SU-DHL-6 (cell line): ENCODE data around the gene TBC1D16.
"Not testable (repeated sequence)": the region's sequence is repeated elsewhere in the genome, so short reads cannot be mapped to it uniquely, and the experiment has no call there.

Experiments used
- H2AFZ ChIP-seq: fragments of 200-600 bp; sonication (generic); 2 replicates; pipeline ENCODE4 v1.6.1; 2014; ENCODE audit warnings: low read depth, mild to moderate bottlenecking, moderate library complexity, mixed read lengths, antibody characterized with exemption, low read length; ENCODE audit not compliant: severe bottlenecking
- H3F3A ChIP-seq: fragments of 200-600 bp; shearing (Covaris generic); 2 replicates; pipeline ENCODE4 v1.6.0; 2016; ENCODE audit warnings: antibody characterized with exemption, mild to moderate bottlenecking; ENCODE audit not compliant: insufficient read depth
- H3K27ac ChIP-seq: fragments of 200-600 bp; sonication (generic); 2 replicates; pipeline ENCODE4 v1.5.1; 2016; ENCODE audit warnings: low read depth, mild to moderate bottlenecking, low read length, moderate library complexity, mixed read lengths
- H3K27me3 ChIP-seq: fragments of 200-600 bp; sonication (generic), shearing (Covaris generic); 2 replicates; pipeline ENCODE4 v1.6.0; 2014; ENCODE audit warnings: mild to moderate bottlenecking, low read length
- H3K36me3 ChIP-seq: fragments of 200-600 bp; sonication (generic); 2 replicates; pipeline ENCODE4 v1.6.1; 2014; ENCODE audit warnings: mild to moderate bottlenecking, low read length, mixed read lengths
- H3K4me2 ChIP-seq: fragments of 300-600, 200-600 bp; shearing (Covaris generic), sonication (generic); 2 replicates; pipeline ENCODE4 v1.6.0; 2014; ENCODE audit warnings: low read length, low read depth, mild to moderate bottlenecking; ENCODE audit not compliant: poor library complexity, severe bottlenecking
- H3K4me3 ChIP-seq: fragments of 200-600 bp; sonication (generic); 2 replicates; pipeline ENCODE4 v1.5.1; 2014; ENCODE audit warnings: antibody characterized with exemption, low read length, mild to moderate bottlenecking, mixed read lengths; ENCODE audit not compliant: insufficient read depth, poor library complexity, severe bottlenecking
- H3K79me2 ChIP-seq: fragments of 200-600 bp; sonication (generic); 2 replicates; pipeline ENCODE4 v1.6.1; 2014; ENCODE audit warnings: mild to moderate bottlenecking, low read length, moderate library complexity; ENCODE audit not compliant: insufficient read depth
- H3K9ac ChIP-seq: fragments of 200-600 bp; sonication (generic); 2 replicates; pipeline ENCODE4 v1.7.0; 2014; ENCODE audit warnings: mild to moderate bottlenecking, low read length
- H3K9me2 ChIP-seq: fragments of 200-600 bp; sonication (generic); replicated peaks from 2 replicates; pipeline ENCODE4 v1.6.1; 2014; ENCODE audit warnings: low read length; ENCODE audit not compliant: insufficient read depth
- H3K9me3 ChIP-seq: fragments of 200-600 bp; sonication (generic); 2 replicates; pipeline ENCODE4 v1.6.1; 2014; ENCODE audit warnings: low read length, mixed read lengths; ENCODE audit not compliant: insufficient read depth
- H4K20me1 ChIP-seq: fragments of 200-600 bp; sonication (generic); 2 replicates; pipeline ENCODE4 v1.6.1; 2014; ENCODE audit warnings: low read depth, mild to moderate bottlenecking, antibody characterized with exemption, low read length, moderate library complexity, mixed read lengths
- EZH2phosphoT487 ChIP-seq: fragments of 200-600 bp; sonication (generic), shearing (Covaris generic); conservative IDR thresholded peaks from 2 replicates; pipeline ENCODE4 v1.6.1; 2018; ENCODE audit warnings: mild to moderate bottlenecking, antibody characterized with exemption, low read length, moderate library complexity, mixed read lengths
- TF ChIP-seq, protein P1 (sequence below): fragments of 200-600 bp; sonication (generic); IDR thresholded peaks from one replicate; pipeline ENCODE4 v1.5.1; 2017; ENCODE audit warnings: antibody characterized with exemption, mild to moderate bottlenecking, low read length, moderate library complexity; ENCODE audit not compliant: insufficient read depth, poor library complexity, severe bottlenecking

The TBC1D16 gene

GRCh38 chr17:79995696-79996095 lies 40.0 kb downstream of the TBC1D16 start:
- TF ChIP-seq, protein P1, sequence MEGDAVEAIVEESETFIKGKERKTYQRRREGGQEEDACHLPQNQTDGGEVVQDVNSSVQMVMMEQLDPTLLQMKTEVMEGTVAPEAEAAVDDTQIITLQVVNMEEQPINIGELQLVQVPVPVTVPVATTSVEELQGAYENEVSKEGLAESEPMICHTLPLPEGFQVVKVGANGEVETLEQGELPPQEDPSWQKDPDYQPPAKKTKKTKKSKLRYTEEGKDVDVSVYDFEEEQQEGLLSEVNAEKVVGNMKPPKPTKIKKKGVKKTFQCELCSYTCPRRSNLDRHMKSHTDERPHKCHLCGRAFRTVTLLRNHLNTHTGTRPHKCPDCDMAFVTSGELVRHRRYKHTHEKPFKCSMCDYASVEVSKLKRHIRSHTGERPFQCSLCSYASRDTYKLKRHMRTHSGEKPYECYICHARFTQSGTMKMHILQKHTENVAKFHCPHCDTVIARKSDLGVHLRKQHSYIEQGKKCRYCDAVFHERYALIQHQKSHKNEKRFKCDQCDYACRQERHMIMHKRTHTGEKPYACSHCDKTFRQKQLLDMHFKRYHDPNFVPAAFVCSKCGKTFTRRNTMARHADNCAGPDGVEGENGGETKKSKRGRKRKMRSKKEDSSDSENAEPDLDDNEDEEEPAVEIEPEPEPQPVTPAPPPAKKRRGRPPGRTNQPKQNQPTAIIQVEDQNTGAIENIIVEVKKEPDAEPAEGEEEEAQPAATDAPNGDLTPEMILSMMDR: no peak
- no peak for TF ChIP-seq EZH2phosphoT487
- Histone ChIP-seq H3K79me2 (no peaks in the 10 kb centered on the region), H3K36me3 (no peaks in the 10 kb centered on the region), H3K9me3 (no peaks in the 10 kb centered on the region), H3K4me3 (no peak overlapping the region), H3K27ac (no peak overlapping the region), H3K27me3 (no peaks in the 10 kb centered on the region), H3K4me2 (no peak overlapping the region), H4K20me1 (no peaks in the 10 kb centered on the region), H3K9ac (no peak overlapping the region), H3K9me2 (no peaks in the 10 kb centered on the region), H3F3A (no peaks in the 10 kb centered on the region), H2AFZ (no peak overlapping the region)

- Histone ChIP-seq H3F3A (no peaks in the 10 kb centered on the region), H3K9me3 (no peaks in the 10 kb centered on the region), H3K27ac (no peak overlapping the region), H3K4me2 (no peak overlapping the region), H3K9me2 (no peaks in the 10 kb centered on the region), H2AFZ (no peak overlapping the region), H3K4me3 (no peak overlapping the region), H4K20me1 (no peaks in the 10 kb centered on the region), H3K36me3 (no peaks in the 10 kb centered on the region), H3K27me3 (no peaks in the 10 kb centered on the region), H3K9ac (no peak overlapping the region), H3K79me2 (no peaks in the 10 kb centered on the region)
- TF ChIP-seq EZH2phosphoT487: no peak
- TF ChIP-seq, protein P1: no peak
These were observed 41.1 kb downstream of the TBC1D16 start for GRCh38 chr17:79994602-79995001.

DNA sequence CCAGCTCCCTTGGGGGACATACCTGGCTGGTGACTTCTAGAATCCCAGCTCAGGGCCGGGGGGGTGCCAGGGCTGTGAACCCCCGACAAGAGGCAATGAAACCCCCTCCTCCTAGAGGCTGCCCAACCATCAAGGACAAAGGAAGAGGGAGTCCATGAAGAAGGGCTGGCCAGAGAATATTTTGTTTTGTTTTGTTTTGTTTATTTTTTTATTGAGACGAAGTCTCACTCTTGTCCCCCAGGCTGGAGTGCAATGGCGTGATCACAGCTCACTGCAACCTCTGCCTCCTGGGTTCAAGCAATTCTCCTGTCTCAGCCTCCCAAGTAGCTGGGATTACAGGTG lies 41.5 kb downstream of the TBC1D16 start:
- H3F3A ChIP-seq, H3K9me2 ChIP-seq, H2AFZ ChIP-seq, H3K27me3 ChIP-seq, H4K20me1 ChIP-seq, H3K36me3 ChIP-seq, H3K27ac ChIP-seq, H3K9me3 ChIP-seq, H3K9ac ChIP-seq, H3K4me3 ChIP-seq, H3K79me2 ChIP-seq, H3K4me2 ChIP-seq: not testable (repeated sequence)

GRCh38 chr17:79993390-79994227 lies 42.1 kb downstream of the TBC1D16 start:
- Histone ChIP-seq H3K79me2 (no peaks in the 10 kb centered on the region), H3K27me3 (no peaks in the 10 kb centered on the region), H3K9ac (no peak overlapping the region), H2AFZ (no peak overlapping the region), H3K4me2 (no peak overlapping the region), H4K20me1 (no peaks in the 10 kb centered on the region), H3K4me3 (no peak overlapping the region), H3K9me3 (no peaks in the 10 kb centered on the region), H3F3A (no peaks in the 10 kb centered on the region), H3K27ac (no peak overlapping the region), H3K9me2 (no peaks in the 10 kb centered on the region), H3K36me3 (no peaks in the 10 kb centered on the region)
- TF ChIP-seq EZH2phosphoT487: no peak
- TF ChIP-seq, protein P1: no peak
